ENCODE results near the gene DNAI2. TPM values are rescaled to one million over a fixed set of nuclear protein-coding genes. Genes with fewer than 3 reads are reported as not detected.
A peak's percentile ranks its signal among the peaks of the same experiment; 100 is the strongest.

Gene DNAI2
- total and polyA plus RNA-seq, 9 of the 15 experiments (the other 6 are each of a cell fraction or from before 2014, with no cell fraction given): not detected

DNA sequence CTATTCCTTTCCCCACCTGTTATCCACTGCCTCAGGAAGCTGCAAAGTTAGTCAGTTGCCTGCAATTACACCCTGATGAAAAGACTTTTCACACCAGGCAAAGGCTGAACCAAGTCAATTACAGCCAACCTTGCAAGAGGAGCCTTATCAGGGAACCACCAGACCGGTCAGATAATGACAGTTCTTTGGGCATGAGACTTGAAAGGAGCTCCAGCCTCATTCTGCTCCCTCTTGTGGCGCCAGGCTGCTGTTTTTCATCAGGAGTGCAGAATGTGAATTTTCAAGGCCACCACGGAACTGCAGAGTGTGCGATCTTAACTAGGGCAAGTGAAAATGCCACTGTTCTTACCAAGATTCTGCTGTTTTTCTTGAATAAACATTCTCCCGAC, 22.5 kb downstream of the DNAI2 start (continued):
- TF ChIP-seq, protein P1, sequence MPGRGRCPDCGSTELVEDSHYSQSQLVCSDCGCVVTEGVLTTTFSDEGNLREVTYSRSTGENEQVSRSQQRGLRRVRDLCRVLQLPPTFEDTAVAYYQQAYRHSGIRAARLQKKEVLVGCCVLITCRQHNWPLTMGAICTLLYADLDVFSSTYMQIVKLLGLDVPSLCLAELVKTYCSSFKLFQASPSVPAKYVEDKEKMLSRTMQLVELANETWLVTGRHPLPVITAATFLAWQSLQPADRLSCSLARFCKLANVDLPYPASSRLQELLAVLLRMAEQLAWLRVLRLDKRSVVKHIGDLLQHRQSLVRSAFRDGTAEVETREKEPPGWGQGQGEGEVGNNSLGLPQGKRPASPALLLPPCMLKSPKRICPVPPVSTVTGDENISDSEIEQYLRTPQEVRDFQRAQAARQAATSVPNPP (IDR thresholded peaks at IDR 0.05; ENCODE audit: borderline replicate concordance, insufficient read depth, insufficient read length): no peak
- TF ChIP-seq XRCC5 (IDR thresholded peaks at IDR 0.05; ENCODE audit: low read depth, low read length): peak; percentile 83
- no peak for TF ChIP-seq ZBTB7A (IDR thresholded peaks at IDR 0.05; ENCODE audit: borderline replicate concordance, control insufficient read depth, low read depth, low read length)
- peak; percentile 47 to 70; a peak in 2 of 4 replicates for TF ChIP-seq ARNT (IDR thresholded peaks at IDR 0.05)
- TF ChIP-seq ZNF408 (CRISPR knock-in tag; IDR thresholded peaks at IDR 0.05; ENCODE audit: low read depth): no peak
- TF ChIP-seq CTBP1 (IDR thresholded peaks at IDR 0.05; ENCODE audit: borderline replicate concordance): peak; percentile 80
- TF ChIP-seq, protein P2, sequence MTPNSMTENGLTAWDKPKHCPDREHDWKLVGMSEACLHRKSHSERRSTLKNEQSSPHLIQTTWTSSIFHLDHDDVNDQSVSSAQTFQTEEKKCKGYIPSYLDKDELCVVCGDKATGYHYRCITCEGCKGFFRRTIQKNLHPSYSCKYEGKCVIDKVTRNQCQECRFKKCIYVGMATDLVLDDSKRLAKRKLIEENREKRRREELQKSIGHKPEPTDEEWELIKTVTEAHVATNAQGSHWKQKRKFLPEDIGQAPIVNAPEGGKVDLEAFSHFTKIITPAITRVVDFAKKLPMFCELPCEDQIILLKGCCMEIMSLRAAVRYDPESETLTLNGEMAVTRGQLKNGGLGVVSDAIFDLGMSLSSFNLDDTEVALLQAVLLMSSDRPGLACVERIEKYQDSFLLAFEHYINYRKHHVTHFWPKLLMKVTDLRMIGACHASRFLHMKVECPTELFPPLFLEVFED (CRISPR knock-in tag; conservative IDR thresholded peaks at IDR 0.05): no peak
- peak; percentile 84 for TF ChIP-seq BHLHE40 (IDR thresholded peaks at IDR 0.05; ENCODE audit: low read length)
- TF ChIP-seq, protein P3, sequence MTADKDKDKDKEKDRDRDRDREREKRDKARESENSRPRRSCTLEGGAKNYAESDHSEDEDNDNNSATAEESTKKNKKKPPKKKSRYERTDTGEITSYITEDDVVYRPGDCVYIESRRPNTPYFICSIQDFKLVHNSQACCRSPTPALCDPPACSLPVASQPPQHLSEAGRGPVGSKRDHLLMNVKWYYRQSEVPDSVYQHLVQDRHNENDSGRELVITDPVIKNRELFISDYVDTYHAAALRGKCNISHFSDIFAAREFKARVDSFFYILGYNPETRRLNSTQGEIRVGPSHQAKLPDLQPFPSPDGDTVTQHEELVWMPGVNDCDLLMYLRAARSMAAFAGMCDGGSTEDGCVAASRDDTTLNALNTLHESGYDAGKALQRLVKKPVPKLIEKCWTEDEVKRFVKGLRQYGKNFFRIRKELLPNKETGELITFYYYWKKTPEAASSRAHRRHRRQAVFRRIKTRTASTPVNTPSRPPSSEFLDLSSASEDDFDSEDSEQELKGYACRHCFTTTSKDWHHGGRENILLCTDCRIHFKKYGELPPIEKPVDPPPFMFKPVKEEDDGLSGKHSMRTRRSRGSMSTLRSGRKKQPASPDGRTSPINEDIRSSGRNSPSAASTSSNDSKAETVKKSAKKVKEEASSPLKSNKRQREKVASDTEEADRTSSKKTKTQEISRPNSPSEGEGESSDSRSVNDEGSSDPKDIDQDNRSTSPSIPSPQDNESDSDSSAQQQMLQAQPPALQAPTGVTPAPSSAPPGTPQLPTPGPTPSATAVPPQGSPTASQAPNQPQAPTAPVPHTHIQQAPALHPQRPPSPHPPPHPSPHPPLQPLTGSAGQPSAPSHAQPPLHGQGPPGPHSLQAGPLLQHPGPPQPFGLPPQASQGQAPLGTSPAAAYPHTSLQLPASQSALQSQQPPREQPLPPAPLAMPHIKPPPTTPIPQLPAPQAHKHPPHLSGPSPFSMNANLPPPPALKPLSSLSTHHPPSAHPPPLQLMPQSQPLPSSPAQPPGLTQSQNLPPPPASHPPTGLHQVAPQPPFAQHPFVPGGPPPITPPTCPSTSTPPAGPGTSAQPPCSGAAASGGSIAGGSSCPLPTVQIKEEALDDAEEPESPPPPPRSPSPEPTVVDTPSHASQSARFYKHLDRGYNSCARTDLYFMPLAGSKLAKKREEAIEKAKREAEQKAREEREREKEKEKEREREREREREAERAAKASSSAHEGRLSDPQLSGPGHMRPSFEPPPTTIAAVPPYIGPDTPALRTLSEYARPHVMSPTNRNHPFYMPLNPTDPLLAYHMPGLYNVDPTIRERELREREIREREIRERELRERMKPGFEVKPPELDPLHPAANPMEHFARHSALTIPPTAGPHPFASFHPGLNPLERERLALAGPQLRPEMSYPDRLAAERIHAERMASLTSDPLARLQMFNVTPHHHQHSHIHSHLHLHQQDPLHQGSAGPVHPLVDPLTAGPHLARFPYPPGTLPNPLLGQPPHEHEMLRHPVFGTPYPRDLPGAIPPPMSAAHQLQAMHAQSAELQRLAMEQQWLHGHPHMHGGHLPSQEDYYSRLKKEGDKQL (CRISPR knock-in tag; IDR thresholded peaks at IDR 0.05; ENCODE audit: borderline replicate concordance): no peak
- TF ChIP-seq ELF1 (tag; IDR thresholded peaks at IDR 0.05): no peak
- peak; percentile 73 for TF ChIP-seq SOX6 (IDR thresholded peaks at IDR 0.05)
- peak; percentile 44 for TF ChIP-seq SMARCC2 (IDR thresholded peaks at IDR 0.05; ENCODE audit: low read depth)
- no peak for TF ChIP-seq PTRF (tag; IDR thresholded peaks at IDR 0.05)
- peak; percentile 76 for TF ChIP-seq MTA2 (IDR thresholded peaks at IDR 0.05; ENCODE audit: low read depth)
- TF ChIP-seq GATA2 (CRISPR knock-in tag; IDR thresholded peaks at IDR 0.05): peak; percentile 84
- peak; percentile 92 for TF ChIP-seq TCF3 (CRISPR knock-in tag; IDR thresholded peaks at IDR 0.05)
- no peak for TF ChIP-seq RBM34 (IDR thresholded peaks at IDR 0.05; ENCODE audit: borderline replicate concordance, insufficient read depth, low read length)
- no peak for TF ChIP-seq EWSR1 (IDR thresholded peaks at IDR 0.05; ENCODE audit: borderline replicate concordance, low read depth, partially characterized antibody)
- no peak for TF ChIP-seq MTF1 (CRISPR knock-in tag; IDR thresholded peaks at IDR 0.05; ENCODE audit: borderline replicate concordance)
- TF ChIP-seq POLR2G (IDR thresholded peaks at IDR 0.05; ENCODE audit: low read depth, low read length): no peak
- TF ChIP-seq ZNF75A (CRISPR knock-in tag; IDR thresholded peaks at IDR 0.05): no peak
- TF ChIP-seq CHD4 (IDR thresholded peaks at IDR 0.05; ENCODE audit: insufficient read depth, insufficient replicate concordance, low read depth, low read length, poor library complexity, severe bottlenecking): no peak

All from K562 (cell line).